ENCODE results near the gene CENPX.

CENPX gene

DNA sequence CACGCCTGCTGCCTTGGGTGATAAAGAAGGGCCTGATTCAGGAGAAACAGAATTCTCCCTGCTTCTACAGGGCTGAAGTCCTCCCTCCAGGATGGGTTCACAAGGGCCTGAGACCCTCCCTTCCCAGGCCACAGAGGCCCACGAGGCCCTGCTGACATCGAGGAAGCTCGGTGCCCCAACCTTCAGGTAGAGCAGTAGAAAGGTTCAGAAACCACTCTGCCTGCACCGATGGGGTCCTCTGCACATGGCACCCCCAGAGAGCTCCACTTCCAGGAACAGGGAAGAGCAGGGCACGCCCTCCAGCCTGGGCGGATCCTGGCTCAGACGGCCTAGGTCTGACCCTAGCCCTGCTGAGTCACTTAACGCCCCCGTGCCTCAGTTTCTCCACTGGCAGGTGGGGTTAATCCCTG lies 773 bp downstream of the CENPX start:
- DNase-seq: no peak

DNA sequence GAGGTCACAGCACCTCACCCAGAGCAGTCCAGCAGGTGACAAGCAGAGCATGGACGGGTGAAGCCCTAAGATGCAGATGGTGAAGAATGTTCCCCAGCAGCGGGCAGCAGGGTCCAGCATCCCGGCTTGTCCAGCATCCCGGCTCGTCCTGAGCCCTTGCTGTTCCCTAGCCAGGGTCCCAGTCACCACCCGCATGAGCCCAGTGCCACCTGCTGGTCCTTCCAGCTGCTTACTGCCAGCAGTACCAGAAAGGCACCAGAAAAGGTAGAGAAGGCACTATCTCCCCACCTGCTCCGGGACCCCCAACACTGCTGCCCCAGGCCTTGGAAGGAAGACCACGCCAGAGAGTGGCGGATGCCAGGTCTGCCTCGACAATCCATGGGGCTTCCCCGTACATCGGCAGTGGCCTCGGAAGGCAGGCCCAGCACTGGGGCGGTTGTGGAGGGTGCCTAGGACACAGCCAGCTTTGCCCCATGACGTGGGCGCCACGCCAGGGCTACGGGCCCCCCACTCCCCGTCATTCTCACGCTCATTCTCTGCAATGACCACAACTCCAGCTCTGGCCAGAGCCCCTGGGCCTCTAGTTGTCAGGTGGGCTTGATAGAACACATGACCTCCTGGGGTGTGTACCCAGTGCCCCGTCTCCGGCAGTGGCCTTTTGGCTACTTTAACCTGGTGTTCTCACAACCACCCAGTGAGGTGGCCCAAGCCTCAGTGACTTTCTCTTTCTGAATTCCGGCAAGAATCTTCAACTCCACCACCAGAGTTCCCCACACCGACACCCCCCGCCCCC lies 1.4 kb downstream of the CENPX start:
- DNase-seq: peak in 1 of 4 experiments; percentile 22

GRCh38 chr17:82020572-82021106 lies 2.0 kb downstream of the CENPX start:
- DNase-seq: no peak

- DNase-seq: peak; percentile 32 to 47 (median 38)
These were observed 2.7 kb downstream of the CENPX start for GRCh38 chr17:82019690-82020571.

- DNase-seq: no peak
These were observed 3.5 kb downstream of the CENPX start for GRCh38 chr17:82018989-82019689.

DNA sequence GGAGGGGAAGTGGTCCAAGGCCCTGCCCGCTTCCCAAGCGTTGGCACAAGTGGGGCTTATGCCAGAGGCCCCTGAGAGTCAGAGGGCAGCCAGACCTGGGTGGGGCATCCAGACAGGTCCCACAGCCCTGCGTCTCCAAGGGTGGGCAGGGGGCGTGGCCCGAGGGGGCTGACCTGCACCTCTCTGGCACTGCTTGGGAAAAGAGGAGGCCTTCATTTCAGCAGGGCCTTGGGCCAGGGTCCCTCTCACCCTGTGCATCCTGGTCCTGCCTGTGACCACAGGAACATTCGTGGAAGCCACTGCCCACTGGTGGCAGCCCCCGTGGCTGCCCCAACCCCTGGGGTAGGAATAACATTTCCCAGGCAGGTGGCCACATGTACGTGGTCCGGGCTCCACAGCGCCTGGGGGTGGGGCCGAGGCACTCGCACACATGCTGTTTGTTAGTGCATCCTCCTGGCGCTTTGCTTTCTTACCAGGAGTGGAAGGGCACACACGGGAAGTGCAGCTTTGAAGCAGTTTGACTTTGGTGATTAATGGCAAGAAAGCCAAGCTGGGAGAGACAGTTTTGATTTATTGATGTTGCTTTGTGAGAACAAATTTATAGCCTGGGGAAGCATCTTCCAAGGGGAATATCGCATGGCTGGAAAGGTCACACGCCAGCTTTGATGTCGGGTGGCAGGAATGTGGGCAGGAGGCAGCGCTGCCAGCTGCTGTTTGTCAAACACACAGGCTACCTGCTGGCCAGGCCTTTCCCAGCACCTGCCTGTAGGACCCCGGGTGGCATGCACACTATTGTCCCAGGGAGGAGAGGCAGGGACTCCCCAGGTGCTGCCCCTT lies 4.3 kb downstream of the CENPX start:
- no peak for DNase-seq

- DNase-seq: no peak
These were observed 5.0 kb downstream of the CENPX start for GRCh38 chr17:82017612-82018151.

DNA sequence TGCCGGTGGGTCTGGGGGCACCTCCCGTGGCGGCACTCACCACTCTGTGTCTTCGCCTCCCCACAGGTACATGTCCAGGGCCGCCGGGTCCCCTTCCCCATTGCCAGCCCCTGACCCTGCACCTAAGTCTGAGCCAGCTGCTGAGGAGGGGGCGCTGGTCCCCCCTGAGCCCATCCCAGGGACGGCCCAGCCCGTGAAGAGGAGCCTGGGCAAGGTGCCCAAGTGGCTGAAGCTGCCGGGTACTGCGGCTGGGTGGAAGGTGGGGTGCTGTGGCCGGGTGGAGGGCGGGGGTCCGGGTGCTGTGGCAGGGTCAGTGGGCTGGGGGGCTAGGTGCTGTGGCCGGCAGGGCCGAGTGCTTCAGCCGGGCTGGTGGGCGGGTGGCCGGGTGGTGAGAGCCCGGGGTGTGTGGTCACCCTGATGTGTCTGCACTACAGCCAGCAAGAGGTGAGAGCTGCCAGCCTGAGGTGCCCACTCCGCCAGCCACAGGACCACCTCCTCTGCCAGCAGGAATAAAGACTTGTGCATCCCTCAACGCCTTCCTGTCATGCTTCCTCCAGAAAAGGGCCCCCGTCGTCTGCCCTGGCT lies 5.7 kb downstream of the CENPX start:
- no peak for DNase-seq

GRCh38 chr17:82016061-82016874 lies 6.4 kb downstream of the CENPX start:
- DNase-seq: no peak

DNA sequence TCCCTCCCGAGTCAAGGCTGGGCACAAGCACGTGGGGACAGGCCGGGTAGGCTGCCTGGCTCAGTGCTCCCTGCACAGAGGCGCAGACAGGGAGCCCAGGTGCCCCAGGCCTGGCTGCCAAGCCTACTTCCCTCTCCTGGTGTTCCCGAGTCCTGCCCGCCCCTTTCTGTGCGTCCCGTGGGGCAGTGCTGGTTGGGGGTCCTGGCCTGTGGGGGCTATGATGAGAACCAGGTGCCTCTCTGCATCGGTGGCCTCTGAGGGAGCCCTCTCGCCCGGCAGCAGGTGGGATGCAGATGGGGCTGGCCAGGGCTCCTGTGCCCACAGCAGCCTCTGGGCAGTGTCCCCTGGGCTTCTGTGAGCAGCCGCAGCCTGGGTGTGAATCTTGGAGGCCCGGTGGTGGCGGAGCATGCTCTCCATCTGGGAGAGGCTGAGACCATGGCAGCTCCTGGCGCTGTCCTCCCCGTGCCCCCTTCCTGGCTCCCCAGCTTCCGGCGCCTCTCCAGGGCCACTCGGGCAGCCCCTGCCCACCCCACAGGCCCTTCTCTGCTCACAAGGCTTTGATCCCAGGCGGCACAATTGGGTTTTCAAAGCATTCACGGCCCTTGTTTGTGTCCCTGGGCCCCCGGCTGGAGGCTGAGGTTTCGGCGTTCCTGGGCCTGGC lies 7.2 kb downstream of the CENPX start:
- DNase-seq: no peak

GRCh38 chr17:82014971-82015310 lies 7.7 kb downstream of the CENPX start:
- DNase-seq: no peak

- no peak for DNase-seq
These were observed 8.2 kb downstream of the CENPX start for GRCh38 chr17:82014432-82014831.

GRCh38 chr17:82013772-82014321 lies 8.8 kb downstream of the CENPX start:
- no peak for DNase-seq

GRCh38 chr17:82013341-82013740 lies 9.3 kb downstream of the CENPX start:
- no peak for DNase-seq

DNA sequence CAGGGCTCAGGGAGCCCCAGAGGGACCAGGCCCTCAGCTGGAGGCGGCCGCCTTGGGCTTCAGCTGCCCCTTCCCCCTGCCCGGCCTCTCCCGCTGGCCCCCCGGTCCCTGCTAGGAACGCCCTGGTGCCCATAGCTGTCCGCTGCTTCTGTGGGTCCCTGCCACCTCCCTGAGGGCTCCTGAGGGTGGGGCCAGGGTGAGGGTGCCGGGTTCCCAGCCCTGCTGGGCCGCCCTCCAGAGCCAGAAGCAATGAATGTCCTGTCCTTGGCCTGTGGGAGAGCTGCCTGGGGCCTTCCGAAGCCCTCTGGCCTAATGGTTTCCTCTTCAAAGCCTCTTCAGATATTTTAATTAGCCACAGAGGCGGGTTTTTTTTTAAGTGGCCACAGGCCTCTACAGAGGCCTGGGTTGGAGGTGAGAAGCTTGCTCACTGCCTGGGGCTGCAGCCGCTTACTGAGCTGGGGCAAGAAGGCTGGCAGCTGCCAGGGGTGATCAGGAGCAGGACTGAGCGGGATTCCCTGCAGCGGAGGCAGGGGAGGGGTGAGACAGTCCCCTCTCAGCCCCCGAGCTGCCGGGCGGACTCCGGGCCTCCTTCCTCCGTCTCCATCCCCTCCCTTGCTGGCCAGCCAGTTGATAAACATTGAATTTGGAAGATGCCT lies 9.9 kb downstream of the CENPX start:
- no peak for DNase-seq

GRCh38 chr17:82012261-82012639 lies 10.4 kb downstream of the CENPX start:
- DNase-seq: no peak

DNA sequence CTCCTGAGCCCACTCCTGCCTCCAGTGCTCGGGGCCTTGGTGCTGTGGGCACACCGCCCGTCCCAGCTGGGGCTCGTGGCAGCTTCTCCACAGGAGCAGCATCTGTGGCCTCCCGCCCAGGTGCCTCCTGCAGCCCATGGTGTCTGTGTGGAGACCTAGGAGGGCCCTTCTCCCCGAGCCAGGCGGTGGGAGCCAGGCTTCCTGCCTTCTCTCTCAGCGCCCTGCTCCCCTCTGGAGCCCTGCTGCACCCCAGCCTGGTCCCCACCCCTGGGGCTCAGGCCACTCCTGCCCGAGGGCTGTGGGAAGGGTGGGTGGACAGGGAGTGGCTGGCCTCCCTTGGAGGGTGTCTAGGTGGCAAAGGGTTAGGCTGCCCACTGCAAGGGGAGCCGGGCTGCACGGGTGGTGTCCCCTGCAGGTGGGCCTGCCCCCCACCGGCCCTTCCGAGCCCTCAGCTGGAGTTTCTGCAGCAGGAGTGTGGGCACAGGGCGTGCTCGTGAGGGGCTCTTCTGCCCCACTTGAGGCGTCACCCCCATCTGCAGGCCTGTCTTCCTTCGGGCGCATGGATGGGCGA lies 11.0 kb downstream of the CENPX start:
- DNase-seq: no peak

- no peak for DNase-seq
These were observed 11.8 kb downstream of the CENPX start for GRCh38 chr17:82010575-82011525.

All from activated CD4-positive, CD25-positive, alpha-beta regulatory T cell (primary cell).